GM13977 (cell line): Measurements from ENCODE around the gene WDR70.
"Not testable (repeated sequence)": the region's sequence is repeated elsewhere in the genome, so short reads cannot be mapped to it uniquely, and the experiment has no call there.

Experiments
- DNase-seq: peaks from one replicate; pipeline ENCODE4 v3.0.0; 2012; ENCODE audit warnings: low spot score
- CTCF ChIP-seq: IDR thresholded peaks from 2 replicates; pipeline ENCODE4 v1.5.1; 2012; ENCODE audit warnings: mild to moderate bottlenecking, control low read depth; ENCODE audit not compliant: insufficient read depth; ENCODE audit errors: extremely low read depth, missing control alignments
- in situ Hi-C: fragments of 300-500 bp; cut with MboI; formaldehyde crosslinking; loops from one replicate; pipeline ENCODE4 v1.12.0; 2022; ENCODE audit warnings: low sequenced_read_pairs, low pct_unique_long_range_greater_than_20kb, mixed read lengths, inconsistent platforms; ENCODE audit not compliant: unreplicated experiment

WDR70 gene

GRCh38 chr5:37506241-37506640, 127.1 kb downstream of the WDR70 start:
- no peak for DNase-seq
- no peak for TF ChIP-seq CTCF
- in situ Hi-C loops, result no loop called here

- in situ Hi-C loops, result no loop called here
- TF ChIP-seq CTCF, result no peak
- DNase-seq, result no peak
Observed at GRCh38 chr5:37506722-37507121, 127.6 kb downstream of the WDR70 start.

GRCh38 chr5:37511646-37512045, 132.5 kb downstream of the WDR70 start:
- in situ Hi-C loops, result no loop called here
- no peak for TF ChIP-seq CTCF
- DNase-seq, result no peak

GRCh38 chr5:37514946-37515345, 135.8 kb downstream of the WDR70 start:
- no peak for DNase-seq
- in situ Hi-C loops, result no loop called here
- no peak for TF ChIP-seq CTCF

GRCh38 chr5:37517686-37518085, 138.6 kb downstream of the WDR70 start:
- DNase-seq, result no peak
- TF ChIP-seq CTCF, result no peak
- in situ Hi-C loops, result no loop called here

GRCh38 chr5:37518356-37518755, 139.2 kb downstream of the WDR70 start:
- DNase-seq, in situ Hi-C loops: not testable (repeated sequence)

- no peak for DNase-seq
- in situ Hi-C loops, result no loop called here
- TF ChIP-seq CTCF, result no peak
Observed at GRCh38 chr5:37519304-37519703, 140.2 kb downstream of the WDR70 start.
